ENCODE measurements around the gene EPS15.

GRCh38 chr1:51347398-51348146 is 171.5 kb downstream of the EPS15 start:
- TF ChIP-seq CTCF (IDR thresholded peaks at IDR 0.05; ENCODE audit: low read length) (no peak), EZH2phosphoT487 (IDR thresholded peaks at IDR 0.05; ENCODE audit: low read length) (no peak)

Measured in MM.1S (cell line).